Retina (tissue), 1 donor: Measurements from ENCODE around the gene SLC40A1.
"Not testable (repeated sequence)": the region's sequence is repeated elsewhere in the genome, so short reads cannot be mapped to it uniquely, and the experiment has no call there.

ENCODE experiments used
- DNase-seq: peaks from one replicate; pipeline ENCODE4 v3.0.0-alpha.2; 2016

The SLC40A1 gene, protein sequence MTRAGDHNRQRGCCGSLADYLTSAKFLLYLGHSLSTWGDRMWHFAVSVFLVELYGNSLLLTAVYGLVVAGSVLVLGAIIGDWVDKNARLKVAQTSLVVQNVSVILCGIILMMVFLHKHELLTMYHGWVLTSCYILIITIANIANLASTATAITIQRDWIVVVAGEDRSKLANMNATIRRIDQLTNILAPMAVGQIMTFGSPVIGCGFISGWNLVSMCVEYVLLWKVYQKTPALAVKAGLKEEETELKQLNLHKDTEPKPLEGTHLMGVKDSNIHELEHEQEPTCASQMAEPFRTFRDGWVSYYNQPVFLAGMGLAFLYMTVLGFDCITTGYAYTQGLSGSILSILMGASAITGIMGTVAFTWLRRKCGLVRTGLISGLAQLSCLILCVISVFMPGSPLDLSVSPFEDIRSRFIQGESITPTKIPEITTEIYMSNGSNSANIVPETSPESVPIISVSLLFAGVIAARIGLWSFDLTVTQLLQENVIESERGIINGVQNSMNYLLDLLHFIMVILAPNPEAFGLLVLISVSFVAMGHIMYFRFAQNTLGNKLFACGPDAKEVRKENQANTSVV

DNA sequence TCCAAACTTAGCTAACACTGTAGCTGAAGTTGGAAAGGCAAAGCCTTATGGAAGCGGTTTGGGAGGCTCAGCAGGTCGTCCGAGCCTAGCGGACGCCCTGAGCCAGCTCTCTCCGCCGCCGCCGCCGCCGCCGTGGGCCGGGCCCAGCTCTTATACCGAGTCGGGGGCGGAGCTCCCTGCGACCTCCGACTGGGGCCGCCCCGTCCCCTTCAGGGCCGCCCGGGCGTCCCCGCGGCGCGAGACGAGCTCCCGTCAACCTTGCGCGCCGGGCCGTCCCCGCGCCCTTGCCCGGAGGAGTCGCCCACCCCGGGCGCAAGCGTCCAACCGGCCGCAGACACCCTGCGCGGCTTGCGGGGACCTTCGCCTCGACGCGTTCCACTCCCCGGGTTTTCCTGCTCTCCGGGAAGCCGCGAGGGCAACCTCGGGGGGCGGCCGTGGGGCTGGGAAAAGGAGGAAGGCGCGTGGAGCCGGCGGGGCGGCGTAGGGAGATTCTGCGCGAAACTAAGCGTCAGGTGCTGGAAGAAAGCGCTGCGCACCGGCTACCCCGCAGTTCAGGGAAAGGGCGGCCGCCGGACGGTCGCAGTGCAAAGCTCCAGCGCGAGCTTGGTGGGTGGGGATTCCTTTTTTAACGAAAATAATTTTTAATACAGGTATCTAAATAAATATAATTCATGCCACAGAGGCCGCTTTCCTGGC, at the start of gene SLC40A1:
Gene SLC40A1, minus strand, starts transcription at position 129 of the 696 bp plus-strand sequence. CDS start 326 bp downstream, outside the sequence.
- peak; percentile 92 for DNase-seq

DNA sequence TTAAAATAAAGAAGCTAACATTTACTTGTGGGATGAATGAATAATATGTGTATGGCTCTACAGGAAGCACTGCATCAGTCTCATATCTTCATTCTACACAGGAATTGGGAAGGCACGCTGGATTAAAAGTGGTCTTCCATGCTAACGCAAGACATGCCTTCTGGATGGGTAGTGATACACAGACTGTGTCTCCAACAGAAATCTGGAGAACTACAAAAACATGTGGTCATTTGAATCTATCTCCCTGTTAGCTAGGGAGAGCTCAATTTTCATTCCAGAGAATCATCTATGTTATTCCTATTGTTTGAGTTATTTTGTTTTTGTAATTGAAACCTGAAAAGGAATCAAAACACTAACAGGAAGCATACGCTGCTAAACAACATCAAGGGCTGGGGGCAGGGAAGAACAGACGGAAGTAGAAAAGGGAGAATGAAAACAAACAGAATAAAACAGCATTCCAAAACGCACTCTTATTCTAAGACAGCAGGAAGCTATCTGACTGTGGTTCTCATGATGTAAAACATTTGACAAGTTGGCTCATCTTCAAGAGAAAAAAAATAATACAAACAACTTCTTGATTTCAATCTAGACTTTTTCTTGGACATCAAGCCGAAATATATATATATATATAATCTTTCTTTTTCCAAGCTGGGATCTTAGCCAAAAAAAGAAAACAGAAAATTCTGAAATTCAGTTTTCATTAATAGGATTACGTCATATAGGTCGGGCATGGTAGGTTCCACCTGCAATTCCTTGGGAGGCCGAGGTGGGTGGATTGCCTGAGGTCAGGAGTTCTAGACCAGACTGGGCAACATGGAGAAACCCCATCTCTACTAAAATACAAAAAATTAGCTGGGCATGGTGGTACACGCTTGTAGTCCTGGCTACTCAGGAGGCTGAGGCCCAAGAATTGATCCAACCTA, 49.2 kb upstream of the SLC40A1 start:
- no peak for DNase-seq

DNA sequence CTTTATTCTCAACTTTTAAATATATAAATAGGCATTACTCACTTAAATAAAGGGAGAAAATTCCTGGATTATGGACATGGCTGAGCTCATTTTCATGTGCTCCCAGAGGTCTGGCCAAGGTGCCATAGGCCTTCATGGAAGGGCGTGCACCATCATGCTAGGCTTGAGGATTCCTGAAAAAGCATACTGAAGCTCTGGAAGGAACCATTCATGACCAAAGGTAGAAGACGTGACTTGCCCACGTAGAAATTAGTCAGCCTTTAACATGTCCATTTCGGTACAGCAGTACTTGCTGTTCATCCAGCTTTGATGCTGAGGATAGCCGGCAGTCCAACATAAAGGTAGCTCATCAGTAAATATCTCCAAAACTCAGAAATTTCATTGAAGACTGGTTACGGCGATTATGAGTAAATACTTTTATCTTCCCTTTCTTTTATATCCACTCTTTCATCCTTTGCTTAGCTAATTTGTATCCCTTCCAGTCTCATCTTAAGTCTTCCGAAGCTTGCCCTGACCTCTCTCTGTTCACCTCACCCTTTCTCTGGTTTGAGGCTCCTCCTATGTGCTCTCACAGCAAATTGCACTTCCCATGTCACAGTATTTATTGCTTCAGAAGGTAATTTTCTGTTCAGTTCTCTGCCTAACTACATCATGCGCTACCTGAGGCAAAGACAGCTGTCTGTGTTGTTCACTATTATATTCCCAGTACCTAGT, 48.4 kb upstream of the SLC40A1 start:
- no peak for DNase-seq

DNA sequence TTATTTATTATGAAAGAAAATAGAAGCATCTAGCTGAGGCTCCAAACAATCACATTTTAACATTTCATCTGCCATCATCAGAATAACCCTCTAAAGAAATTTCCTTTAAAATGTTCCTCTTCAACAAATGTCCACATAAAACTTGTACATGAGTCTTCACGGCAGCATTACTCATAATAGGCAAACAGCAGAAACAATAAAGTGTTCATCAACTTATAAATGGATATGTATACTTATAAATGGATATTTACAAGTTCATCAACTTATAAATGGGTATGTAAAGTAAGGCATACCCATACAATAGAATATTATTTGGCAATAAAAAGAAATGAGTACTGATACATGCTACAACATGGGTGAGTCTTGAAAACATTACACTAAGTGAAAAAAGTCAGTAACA, 47.2 kb upstream of the SLC40A1 start:
- no peak for DNase-seq

DNA sequence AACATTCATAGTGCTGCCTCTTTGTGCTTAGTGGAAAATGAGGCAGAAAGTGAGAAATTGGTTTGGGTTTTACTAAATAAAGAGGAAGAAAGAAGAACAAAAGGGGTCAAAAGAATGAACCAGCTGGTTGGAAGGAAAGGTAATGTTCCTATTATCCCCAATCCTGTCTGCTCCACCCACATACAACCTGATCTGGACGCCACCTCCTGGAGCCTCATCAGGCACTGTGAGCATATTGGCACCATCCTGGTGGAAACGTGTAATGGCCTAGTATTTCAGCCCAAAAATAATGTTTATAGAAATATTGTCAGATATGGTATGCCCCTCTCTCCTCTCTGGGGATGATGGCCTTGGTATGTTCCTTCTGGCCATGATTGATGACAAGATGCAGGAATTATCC, 45.0 kb upstream of the SLC40A1 start:
- no peak for DNase-seq

DNA sequence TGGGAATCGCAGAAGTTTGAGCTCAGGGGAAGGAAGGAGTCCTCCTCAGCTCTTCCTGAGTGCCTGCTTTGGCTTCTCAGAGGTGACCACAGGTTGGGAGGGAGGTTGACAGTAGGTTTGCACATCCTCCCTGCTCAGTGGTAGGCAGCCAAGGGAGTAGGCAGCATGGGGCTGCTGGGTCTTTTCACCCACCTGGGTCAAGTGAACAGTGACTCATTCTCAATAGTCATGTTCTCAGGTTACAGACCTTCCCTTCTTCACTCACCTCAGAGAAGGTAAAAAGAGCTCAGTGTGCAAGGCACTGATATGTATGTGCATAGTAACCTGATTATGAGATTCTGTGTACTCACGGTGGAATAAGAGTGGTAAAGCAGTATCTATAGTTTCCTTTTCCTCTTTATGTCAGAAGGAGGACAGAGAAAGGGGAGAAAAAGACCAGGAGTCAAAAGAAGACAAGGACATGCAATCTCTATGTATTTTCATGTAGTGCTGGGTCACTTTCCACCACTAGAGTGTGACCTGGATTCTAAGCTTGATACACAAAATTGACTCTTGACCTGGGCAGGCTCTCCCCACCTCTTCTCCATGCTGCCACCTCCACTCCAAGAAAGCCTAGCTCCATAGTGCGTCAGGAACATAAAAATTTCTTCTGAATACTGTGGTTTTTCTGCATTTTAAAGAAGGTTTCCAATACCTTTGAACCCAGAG, 44.2 kb upstream of the SLC40A1 start:
- DNase-seq = no peak

DNA sequence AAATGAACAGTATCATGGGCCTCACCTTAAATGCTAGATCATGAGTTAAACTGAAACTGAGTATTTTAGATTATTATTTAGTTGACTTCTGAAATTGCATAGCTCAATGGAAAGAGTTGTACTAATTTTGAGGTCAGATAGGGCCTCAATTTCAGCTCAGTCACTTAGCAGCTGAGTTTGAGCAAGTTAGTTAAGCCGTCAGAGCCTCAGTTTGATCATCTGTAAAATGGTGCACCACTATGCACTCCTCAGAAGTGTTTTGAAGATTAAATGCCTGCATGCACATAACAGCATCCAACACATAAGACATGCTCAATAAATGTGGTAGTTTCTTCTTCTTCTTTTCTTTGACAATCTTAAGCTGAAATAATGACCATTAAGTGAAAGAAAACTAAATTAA, 42.5 kb upstream of the SLC40A1 start:
- no peak for DNase-seq

DNA sequence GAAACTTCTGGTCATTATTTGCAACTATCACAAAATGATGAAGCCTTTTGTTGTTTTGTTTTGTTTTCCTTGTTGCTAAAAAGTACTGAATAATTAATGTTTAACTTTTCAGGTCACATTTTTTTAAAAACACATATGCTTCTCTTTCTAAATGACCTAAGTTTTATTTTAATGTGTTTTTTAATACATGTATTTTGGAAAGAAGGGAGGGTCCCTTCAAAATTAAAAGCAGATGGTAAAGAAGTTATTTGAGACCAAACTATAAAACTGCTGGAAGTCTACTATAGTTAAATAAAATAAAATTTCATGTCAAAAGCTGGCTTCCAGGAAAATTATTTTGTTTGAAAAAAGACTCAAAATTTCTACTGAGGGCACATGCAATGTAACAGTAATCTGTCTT, 41.2 kb upstream of the SLC40A1 start:
- no peak for DNase-seq

DNA sequence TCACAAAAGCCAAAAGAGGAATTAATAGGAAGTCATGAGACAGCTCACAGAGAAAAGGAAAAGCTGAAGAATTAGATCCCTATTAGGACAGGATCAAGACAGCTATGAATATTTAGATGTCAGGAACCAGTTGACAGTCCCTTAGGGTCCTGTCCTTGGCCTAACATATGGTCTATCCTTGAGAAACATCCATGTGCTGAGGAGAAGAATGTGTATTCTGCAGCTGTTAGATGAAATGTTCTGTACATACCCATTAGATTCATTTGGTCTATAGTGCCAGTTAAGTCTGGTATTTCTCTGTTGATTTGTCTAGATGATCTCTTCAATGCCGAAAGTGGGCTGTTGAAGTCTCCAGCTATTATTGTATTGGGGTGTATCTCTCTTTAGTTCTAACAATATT, 37.6 kb upstream of the SLC40A1 start:
- no peak for DNase-seq

DNA sequence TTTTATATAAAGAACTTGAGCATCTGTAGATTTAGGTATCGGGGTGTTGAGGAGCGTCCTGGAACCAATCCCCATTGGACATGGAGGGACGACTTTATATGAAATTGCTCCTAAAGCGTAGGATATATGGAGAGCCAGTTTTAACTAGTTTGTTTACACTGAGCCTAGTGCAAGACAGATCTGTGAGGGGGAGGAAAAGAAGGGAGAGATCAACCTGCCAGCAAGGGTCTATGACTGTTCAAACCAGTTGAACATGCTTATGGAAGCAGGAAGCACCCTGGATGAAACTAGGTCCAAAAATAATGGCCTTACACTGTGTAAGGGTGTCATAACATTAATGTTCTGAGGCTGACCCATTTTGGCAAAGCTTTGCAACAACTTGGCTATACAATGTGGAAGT, 34.0 kb upstream of the SLC40A1 start:
- DNase-seq = no peak

DNA sequence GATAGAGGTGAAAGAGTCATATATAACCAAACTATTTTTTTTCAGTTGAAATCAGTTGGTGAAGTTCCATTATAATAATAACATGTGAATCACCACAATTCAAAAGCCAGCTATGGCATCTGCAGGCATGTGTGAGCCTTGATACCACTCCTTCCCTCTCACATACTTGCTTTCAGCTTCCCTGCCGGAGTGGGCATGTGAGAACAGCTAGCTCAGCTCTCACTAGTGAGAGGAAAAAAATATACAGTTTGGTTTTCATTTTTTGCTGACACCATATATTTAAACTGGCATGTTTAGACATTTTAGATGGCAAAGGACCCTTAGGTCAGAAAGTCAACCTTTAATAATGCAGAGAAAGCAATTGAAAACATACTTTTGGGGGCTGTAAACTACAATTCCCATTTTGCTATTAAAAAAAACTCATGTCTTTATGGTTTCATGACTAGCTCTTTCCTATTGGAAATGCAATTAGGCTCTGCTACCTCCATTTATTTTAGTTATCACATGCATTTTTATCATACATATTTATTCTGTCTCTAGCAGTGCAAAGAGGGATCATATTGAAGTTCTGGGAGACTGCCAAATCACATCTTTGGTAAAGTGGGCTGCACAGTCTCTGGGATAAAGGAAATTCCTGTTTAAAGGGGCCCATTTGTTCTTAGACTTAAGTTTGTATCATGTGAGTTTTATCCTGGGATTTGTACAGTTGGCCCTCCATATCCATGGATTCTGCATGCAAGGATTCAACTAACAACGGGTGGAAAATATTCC, 33.2 kb upstream of the SLC40A1 start:
- DNase-seq = no peak

DNA sequence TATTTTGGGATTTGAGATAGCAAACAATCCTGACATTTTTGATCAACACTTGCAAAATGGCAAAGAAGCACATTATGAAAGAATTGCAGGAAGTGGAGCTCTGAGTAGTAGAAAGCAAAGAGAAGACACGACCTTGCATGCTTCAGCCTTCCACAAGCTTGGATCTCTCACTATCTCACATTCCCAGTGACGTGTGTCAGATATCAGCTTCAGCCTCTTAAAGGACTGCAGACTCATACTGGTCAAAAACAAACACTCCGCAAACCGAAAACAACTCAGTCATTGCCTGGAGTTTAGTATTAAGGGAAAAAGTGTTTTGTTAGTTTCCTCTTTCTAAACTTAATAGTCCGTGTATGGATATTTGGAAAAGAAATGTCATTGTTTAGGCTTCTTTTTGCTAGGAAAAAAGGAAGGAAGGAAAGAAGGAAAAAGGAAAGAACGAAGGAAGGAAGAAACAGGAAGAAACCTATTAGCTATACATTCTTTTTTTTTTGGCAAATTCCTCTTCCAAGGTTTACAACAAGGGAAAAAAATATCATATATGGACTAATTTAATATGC, 32.6 kb upstream of the SLC40A1 start:
- no peak for DNase-seq

DNA sequence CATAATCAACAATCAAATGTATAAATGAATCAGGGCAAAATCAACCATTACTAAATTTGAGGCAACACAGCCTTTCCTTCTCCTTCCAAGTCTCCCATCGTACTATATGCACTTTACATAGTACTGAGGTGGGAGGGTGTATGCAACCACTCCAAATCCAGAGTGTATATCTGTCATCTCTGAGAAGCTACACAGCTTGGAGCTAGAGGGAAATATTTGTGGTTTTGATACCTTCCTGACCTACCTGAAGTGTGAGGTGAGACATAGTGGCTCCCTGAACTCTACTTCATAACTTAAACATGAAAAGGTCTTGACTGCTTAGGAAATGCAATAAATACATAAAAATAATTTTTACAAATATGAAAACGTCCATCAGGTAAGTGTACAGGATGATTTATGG, 30.1 kb upstream of the SLC40A1 start:
- DNase-seq = no peak

DNA sequence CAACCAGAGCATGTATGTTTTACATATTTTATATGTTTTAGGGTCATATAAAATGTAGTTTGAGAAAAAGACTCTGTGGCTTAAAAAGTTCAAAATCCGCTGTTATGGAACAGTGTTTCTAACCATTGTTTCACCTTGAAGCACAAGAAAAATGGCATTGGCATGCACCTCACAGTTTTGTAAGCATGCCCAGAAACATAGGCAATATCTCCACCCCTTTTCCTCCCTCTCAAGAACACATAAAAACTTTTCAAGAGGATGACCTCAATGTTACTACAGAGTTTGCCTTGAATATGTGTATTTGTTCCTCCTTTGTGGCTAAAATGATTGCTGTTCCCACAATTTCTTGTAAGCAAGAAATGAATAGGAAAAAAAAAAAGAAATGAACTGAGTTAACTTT, 29.3 kb upstream of the SLC40A1 start:
- no peak for DNase-seq

DNA sequence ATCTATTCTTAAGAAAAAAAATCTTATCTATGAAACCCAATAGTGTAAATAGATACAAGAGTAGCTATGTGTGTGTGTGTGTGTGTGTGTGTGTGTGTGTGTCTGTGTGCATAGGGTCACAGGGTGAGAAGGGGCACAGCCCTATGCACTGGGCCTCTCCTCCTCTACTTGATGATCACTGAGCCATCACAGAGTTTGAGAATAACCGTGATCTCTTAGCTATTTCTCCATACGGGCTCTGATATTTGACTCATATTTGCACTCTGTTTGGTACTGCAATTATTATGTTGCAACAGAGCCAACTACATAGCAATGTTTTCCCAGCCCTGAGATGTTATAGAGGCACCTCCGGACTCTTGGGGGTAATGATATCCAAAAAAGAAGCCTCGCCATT, 28.8 kb upstream of the SLC40A1 start:
- no peak for DNase-seq

DNA sequence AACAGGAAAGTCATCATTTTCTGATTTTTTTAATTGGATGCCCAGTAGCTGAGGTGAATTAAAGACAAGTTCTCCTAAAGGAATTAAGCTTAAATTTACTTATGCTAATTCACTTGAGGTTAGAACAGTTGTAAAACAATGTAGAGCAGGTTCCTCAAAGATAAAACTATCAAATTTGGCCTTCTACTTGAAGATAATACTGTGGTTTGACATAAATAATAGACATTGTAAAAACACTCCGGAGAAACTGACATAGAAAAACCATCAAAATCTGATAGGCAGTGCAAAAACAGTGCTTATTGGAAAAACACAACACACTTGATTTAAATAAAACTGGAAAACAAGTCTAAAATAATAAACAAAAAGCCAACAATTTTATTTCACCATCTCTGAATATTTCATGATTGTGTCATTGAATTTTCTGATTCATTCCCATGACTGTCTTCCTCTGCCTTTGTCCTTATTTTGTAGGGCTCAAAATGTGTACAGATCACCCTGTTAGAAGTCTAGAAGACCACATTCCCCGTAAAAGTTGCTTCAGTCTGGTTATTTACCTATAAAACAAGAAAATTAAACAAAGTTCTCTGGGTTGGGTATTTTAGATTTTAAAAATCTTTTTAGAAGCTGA, 28.3 kb upstream of the SLC40A1 start:
- DNase-seq = no peak

DNA sequence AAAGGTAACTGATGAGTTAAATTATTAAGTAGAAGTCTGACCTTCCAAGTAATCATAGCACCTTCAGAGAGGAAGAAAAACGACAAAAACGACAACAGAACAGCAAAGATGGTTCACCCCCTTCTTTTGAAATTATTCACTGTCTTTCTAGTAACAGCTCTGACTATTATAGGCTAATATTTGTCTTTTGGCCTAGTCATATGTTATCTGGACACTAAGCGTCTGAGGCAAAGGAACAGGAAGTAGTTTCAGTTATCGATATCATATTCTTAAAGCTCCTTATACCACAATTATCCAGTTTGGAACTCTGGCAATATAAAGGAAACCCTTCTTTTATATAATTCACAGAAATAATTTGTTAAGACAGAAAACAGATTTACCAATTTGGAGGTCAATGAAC, 27.6 kb upstream of the SLC40A1 start:
- DNase-seq = no peak

DNA sequence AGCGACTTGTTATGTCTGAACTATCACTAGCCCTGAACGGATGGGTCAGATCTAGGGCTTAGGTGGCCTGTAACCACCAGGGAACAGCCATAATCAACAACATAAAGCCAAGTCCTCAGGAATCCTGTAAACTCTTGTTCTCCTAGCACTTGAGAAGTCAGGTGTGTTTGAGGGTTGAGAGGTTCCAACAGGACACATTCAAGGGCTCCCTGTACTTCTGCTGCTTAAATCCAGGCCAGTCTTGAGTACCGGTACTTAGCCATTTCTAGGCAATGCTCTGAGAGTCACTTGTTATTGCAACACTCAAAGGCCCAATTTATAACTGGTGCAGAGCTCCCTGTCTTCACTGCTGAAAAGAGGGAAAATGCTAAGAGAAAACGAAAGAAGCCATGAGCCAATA, 21.6 kb upstream of the SLC40A1 start:
- DNase-seq = no peak

DNA sequence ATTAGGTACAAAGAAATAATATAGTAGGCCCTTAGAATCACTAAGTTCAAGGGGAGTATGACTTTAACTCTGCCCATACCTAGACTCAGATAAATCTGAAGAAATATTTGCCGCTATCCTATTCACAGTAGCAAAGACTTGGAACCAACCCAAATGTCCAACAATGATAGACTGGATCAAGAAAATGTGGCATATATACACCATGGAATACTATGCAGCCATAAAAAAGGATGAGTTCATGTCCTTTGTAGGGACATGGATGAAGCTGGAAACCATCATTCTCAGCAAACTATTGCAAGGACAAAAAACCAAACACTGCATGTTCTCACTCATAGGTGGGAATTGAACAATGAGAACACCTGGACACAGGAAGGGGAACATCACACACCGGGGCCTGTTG, 21.1 kb upstream of the SLC40A1 start:
- not testable (repeated sequence) for DNase-seq

DNA sequence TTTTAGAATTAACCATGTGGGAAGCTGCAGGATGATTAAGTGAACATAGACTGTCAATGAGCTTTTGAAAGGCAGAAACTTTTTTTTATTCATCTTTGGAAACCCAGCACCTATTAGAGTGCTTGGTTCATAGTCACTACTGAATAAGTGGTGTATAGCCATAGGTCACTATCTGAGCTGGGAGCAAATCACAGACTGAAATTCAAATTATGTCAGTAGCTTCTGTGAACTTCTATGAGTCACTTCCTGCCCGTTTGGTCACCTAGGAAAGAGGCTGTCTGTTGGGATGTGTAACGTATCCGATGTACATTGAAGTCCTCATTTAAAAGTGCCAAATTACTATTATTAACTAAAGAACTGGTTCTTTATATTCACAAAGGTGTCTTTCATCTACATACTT, 20.5 kb upstream of the SLC40A1 start:
- no peak for DNase-seq
